Activated naive CD4-positive, alpha-beta T cell treated with anti-CD3 and anti-CD28 coated beads for 36 hours (primary cell): ENCODE data around the gene OSBP2. TPM values are rescaled to one million over a fixed set of nuclear protein-coding genes. Genes with fewer than 3 reads are reported as not detected.

Experiments used
- CTCF ChIA-PET: fragments of 350-600 bp; sonication (Branson Sonifier 250); formaldehyde crosslinking; loops from one replicate; lab custom pipeline; 2021; ENCODE audit warnings: antibody characterized with exemption; lab: Charles Lee
- DNase-seq: peaks from one replicate; pipeline ENCODE4 v3.0.0-alpha.2; 2020
- H3K27ac Mint-ChIP-seq: one replicate; pipeline ENCODE4 v1.8.0; 2021; ENCODE audit warnings: mild to moderate bottlenecking, mixed read lengths
- H3K27me3 Mint-ChIP-seq: one replicate; pipeline ENCODE4 v1.8.0; 2021; ENCODE audit warnings: low read depth, mixed read lengths
- H3K36me3 Mint-ChIP-seq: one replicate; pipeline ENCODE4 v1.8.0; 2021; ENCODE audit warnings: low read depth, mixed read lengths
- H3K4me1 Mint-ChIP-seq: one replicate; pipeline ENCODE4 v1.8.0; 2021; ENCODE audit warnings: low read depth, mixed read lengths
- H3K4me3 Mint-ChIP-seq: one replicate; pipeline ENCODE4 v1.8.0; 2021; ENCODE audit warnings: mild to moderate bottlenecking, moderate library complexity, mixed read lengths
- H3K9me3 Mint-ChIP-seq: one replicate; pipeline ENCODE4 v1.8.0; 2021; ENCODE audit warnings: mixed read lengths
- intact Hi-C: fragments of 100-400 bp; cut with micrococcal nuclease; formaldehyde crosslinking; loops from one replicate; pipeline ENCODE4 v1.15.1; 2023
- total RNA-seq, 2 experiments: library from RNA; stranded (reverse); gene quantifications; one replicate each; pipeline ENCODE4 v1.2.3, GENCODE V29; 2021

The OSBP2 gene
- total RNA-seq, 2 experiments from 2014 or later = 0.81 to 0.89 TPM

DNA sequence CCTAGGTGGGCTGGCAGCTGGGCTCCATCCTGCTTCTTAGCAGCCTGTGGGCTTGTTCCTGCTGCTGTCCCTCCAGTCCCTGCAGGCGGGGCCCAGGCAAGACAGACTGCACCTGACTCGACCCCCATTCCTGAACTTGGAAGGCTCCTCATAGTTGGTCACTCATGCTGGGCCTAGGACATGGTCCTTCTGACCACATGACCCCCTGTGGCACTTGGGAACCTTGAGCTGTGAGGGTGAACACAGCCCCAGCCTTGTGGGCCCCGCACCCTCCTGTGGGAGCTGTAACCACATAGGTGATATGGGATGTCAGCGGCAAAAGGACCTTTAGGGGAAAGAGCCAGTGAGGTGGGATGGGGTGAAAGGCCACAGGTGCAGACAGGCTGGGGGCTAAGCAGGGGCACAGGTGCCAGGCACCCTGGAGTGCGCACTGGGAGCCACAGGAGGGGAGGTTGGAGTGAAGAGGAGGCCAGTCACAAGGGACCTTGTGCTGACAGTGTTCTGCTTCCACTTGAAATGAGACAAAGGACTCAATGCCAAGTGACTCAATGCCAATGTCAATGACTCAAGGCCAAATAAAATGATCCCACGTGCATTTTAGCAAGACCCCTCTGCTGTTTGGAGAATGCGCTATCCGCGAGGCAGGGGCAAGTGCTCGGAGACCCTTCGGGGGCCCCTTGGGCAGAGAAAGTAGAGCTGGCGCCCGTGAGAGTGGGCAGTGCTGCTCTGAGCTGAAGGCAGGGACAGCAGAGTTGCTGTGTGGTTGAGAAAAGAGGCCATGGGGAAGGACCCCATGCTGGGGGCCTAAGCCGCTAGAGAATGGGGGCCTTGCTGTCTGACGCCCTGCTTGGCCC is 183.2 kb downstream of the OSBP2 start:
- no peak for DNase-seq
- Mint-ChIP-seq H3K4me1 (no peaks in the 10 kb centered on the region), H3K36me3 (no peaks in the 10 kb centered on the region), H3K27ac (no peak overlapping the region), H3K27me3 (no peaks in the 10 kb centered on the region), H3K9me3 (no peaks in the 10 kb centered on the region), H3K4me3 (no peak overlapping the region)
- CTCF ChIA-PET = interaction anchor here (0.6 kb wide), 1 partner anchor 394 kb away, joined by 3 read pairs; no protein-coding TSS in a partner anchor
- intact Hi-C loops = no loop called here

DNA sequence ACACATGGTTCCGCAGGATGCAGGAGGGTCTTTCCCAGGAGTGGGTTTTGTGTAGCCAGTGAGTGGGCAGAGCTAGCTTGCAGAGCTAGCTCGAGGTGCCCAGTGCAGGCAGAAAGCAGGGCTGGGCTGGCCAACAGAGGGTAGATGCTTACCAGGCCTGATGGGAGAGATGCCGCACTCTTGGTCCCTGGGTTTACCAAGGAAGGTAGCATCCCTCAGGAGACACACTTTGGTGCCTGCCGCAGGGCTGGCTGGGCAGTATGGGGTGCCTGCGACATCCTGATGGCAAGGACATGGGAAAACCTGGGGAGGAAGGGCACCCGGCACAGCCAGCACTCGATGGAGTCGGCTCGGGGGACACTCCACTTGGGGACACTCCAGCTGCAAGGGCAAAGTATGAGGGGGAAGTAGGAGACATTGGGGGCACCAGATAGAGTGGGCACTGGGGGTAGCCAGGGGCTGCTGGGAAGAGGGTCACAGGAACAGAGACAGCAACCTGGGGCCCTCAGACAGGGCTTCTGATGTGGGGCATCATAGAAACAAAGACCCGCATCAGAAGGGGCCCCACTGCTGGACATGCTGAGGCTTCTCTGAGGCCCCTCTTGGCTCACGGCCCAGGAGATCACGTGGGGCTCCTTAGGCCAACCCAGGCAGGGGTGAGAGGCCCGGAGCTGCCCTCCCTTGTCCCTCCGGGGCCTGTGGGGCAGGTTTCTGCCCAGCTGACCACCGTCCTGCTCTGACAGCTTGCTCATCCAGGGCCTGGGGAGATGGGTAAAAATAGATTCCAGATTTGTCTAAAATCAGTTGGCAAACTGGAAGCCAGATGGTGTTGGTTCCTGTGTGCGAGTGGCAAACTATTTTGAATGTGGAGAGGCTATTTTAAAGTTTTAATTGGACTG is 184.1 kb downstream of the OSBP2 start:
- Mint-ChIP-seq H3K36me3 (no peaks in the 10 kb centered on the region), H3K27ac (no peak overlapping the region), H3K27me3 (no peaks in the 10 kb centered on the region), H3K9me3 (no peaks in the 10 kb centered on the region), H3K4me3 (no peak overlapping the region), H3K4me1 (no peaks in the 10 kb centered on the region)
- CTCF ChIA-PET = no interaction called here
- intact Hi-C loops = no loop called here
- no peak for DNase-seq

DNA sequence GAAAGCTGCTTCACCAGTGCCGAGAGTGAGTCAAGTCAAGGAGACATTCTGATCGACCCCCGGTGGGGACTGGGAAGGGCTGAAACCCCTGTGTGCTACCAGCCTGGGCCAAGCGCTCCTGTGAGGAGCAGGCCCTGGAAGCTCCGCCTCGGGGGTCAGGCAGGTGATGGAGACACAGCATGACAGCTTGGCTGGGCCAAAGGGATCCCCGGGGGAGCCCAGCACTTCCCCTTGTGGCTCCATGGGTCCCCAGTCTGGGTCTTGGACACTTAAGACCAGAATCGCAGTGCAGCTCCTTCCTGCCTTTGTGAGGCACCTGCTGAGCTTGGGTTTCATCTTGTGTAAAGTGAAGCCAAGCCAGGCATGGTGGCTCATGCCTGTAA is 184.7 kb downstream of the OSBP2 start:
- CTCF ChIA-PET = no interaction called here
- Mint-ChIP-seq H3K27me3 (no peaks in the 10 kb centered on the region), H3K9me3 (no peaks in the 10 kb centered on the region), H3K4me1 (no peaks in the 10 kb centered on the region), H3K4me3 (no peak overlapping the region), H3K27ac (no peak overlapping the region), H3K36me3 (no peaks in the 10 kb centered on the region)
- DNase-seq = no peak
- intact Hi-C loops = no loop called here

DNA sequence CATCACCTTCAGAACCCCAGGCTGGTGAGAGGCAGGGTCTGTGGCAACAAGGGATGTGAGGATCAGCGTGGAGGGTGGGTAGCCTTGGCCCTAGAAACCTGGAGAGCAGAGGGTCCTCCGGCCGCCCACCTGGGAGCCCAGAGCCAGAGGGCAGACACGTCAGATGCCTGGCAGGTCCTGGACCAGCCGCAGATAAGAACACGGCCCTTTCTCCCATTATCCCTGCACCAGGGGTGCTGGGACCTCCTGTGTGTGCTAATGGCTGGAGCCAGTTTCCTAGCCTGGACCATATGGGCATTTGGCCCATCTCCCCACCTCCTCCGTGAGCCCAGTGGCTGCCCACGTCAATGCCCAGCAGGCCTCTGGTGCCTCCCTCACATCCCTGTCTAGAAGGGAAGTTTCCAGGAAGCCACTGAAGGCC is 185.5 kb downstream of the OSBP2 start:
- H3K27me3 Mint-ChIP-seq = no peaks in the 10 kb centered on the region
- H3K4me1 Mint-ChIP-seq = no peaks in the 10 kb centered on the region
- DNase-seq = no peak

DNA sequence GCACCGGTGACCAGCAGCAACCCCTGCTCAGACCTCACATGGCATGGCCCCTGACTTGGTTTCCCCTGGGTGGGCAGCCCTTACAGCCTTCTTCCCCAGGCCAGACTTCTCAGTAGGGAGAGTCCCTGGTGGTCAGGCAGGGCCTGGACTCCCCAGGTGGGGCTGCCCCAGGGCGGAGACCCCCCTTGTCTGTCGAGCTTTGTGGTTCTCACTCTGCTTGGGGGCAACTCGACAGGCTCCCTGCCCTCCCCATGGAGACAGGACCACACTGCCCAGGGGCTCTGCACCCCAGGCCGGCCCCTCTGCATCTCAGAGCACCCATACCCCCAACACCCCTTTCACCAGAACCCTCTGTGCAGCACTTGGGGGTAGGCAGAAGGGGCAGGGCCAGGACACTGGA is 186.2 kb downstream of the OSBP2 start:
- Mint-ChIP-seq H3K27me3 (no peaks in the 10 kb centered on the region), H3K36me3 (no peaks in the 10 kb centered on the region), H3K27ac (no peak overlapping the region), H3K4me1 (no peaks in the 10 kb centered on the region), H3K4me3 (no peak overlapping the region), H3K9me3 (no peaks in the 10 kb centered on the region)
- intact Hi-C loops = no loop called here
- no peak for DNase-seq
- CTCF ChIA-PET = no interaction called here

More for the DNA sequence above, 185.5 kb downstream of the OSBP2 start:
- intact Hi-C loops = no loop called here
- H3K9me3 Mint-ChIP-seq = no peaks in the 10 kb centered on the region
- no peaks in the 10 kb centered on the region for H3K36me3 Mint-ChIP-seq
- H3K27ac Mint-ChIP-seq = no peak overlapping the region
- CTCF ChIA-PET = no interaction called here
- no peak overlapping the region for H3K4me3 Mint-ChIP-seq

DNA sequence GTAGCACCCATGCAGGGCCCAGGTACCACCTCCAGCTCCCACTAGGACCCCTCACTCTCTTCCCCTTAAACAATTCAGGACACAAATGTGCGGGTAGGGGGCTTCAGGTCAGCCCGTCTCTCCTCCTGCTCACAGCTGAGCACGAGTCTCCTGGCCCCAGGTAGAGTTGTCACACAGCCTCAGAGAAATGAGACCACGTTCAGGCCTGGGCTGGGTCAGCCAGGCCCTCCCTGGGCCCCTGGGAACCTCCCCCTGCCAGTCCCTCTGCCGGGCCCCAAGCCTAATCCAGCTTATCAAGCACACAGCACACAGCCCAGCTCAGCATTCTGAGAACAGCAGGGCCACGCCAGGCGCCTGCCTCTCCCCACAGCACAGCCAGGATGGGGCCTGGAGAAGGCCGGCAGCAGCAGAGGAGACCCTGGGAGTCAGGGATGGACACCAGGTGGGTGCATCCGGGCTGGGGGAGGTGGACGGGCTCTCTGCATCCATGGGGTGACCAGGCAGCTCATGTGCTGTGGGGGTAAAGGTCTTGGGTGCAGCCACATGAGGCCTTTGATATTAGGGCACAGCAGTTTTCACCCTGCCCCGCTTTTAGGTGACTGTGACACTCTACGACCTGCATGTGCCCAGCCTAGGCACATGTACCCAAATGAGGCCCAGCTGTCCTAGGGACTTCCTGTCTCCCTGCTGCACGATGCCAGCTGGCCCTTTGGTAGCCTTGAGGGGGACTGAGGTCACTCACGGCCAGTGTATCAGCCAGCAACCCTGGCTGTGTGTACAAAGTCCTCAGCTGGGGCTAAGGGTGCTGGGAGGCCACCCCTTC is 186.9 kb downstream of the OSBP2 start:
- H3K4me1 Mint-ChIP-seq = no peaks in the 10 kb centered on the region
- no peaks in the 10 kb centered on the region for H3K27me3 Mint-ChIP-seq
- CTCF ChIA-PET = no interaction called here
- H3K4me3 Mint-ChIP-seq = no peak overlapping the region
- intact Hi-C loops = no loop called here
- no peak overlapping the region for H3K27ac Mint-ChIP-seq
- no peak for DNase-seq
- no peaks in the 10 kb centered on the region for H3K9me3 Mint-ChIP-seq
- H3K36me3 Mint-ChIP-seq = no peaks in the 10 kb centered on the region

DNA sequence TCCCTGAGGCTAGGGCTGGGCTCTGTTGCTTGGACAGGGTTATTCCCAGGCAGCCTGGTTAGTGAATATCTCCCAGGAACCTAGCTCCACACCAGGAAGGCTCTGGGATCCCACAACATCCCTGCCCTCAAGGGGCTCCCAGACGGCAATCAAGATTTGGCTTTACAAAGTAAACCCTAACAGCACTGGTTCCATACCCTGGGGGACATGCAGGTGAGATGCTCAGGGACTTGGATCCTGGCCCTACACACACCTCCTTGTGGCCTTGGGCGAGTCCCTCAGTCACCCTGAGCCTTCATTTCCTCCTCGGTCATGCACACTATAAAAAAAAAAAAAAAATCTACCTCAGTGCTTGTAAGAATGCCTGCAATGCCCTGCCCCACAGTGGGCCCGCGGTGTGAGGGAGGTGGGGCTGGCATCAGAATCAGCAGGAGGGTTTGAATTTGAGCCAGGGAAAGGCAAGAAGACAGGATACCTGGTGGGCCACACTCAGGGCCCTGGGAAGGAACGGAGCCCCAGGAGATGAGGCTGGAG is 187.6 kb downstream of the OSBP2 start:
- no peaks in the 10 kb centered on the region for H3K36me3 Mint-ChIP-seq
- intact Hi-C loops = no loop called here
- DNase-seq = no peak
- H3K27ac Mint-ChIP-seq = no peak overlapping the region
- no peaks in the 10 kb centered on the region for H3K4me1 Mint-ChIP-seq
- CTCF ChIA-PET = no interaction called here
- no peaks in the 10 kb centered on the region for H3K9me3 Mint-ChIP-seq
- H3K27me3 Mint-ChIP-seq = no peaks in the 10 kb centered on the region
- H3K4me3 Mint-ChIP-seq = no peak overlapping the region

DNA sequence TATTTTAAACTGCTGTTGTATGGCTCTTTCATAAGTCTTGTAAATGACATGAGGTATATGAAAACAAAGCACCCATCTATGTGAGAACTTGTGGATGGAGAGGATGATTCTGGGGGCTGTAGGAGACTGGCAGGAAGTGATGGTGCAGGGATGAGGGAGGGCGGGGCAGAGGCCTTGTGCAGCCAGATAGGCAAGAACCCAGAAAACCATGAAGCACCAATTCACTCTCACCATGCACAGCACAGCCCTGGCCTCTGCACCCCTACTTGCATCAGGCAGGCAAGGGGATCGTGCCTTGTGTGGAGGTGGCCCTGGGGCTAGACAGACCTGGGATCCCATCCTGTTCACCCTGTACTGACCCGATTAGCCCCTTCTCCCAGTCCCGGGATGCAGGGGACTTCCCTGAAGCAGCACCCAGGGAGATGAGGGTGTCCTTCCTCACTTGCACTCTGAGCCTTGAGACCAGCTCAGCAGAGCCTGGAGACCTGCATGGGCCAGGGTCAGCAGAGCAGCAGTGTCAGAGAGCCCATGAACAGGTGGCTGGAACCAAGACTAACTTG is 188.4 kb downstream of the OSBP2 start:
- intact Hi-C loops = no loop called here
- no peak overlapping the region for H3K4me3 Mint-ChIP-seq

DNA sequence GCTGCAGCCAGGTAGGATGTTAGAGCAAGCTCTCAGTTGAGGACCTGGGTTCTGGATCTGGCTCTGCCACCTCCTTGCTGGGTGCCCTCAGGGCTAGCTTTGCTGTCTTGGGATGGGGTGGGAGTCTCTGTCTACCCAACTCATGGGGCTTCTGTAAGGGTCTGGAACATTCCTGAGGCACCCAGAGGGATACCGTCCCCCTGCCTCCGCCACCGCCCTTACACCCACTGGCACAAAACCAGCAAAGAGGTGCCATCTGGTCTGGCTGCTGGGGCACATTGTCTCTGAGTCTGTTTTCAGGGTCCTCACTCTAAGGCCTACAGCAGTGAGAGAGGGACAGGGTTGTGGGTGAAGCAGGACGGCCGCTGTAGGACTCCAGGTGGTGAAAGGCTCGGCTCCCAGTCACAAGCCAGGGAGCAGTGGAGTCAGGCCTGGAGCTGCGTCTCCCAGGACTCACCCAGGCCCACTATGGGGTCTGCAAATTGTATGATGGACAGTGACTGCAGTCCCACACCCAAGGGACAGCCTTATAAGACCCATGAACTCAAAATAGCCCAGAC is 189.0 kb downstream of the OSBP2 start:
- CTCF ChIA-PET = no interaction called here
- Mint-ChIP-seq H3K4me1 (no peaks in the 10 kb centered on the region), H3K9me3 (no peaks in the 10 kb centered on the region), H3K27ac (no peak overlapping the region), H3K27me3 (no peaks in the 10 kb centered on the region), H3K36me3 (no peaks in the 10 kb centered on the region), H3K4me3 (no peak overlapping the region)
- intact Hi-C loops = no loop called here
- DNase-seq = no peak

More for the DNA sequence above, 188.4 kb downstream of the OSBP2 start:
- H3K36me3 Mint-ChIP-seq = no peaks in the 10 kb centered on the region
- DNase-seq = no peak
- CTCF ChIA-PET = no interaction called here
- no peak overlapping the region for H3K27ac Mint-ChIP-seq
- no peaks in the 10 kb centered on the region for H3K4me1 Mint-ChIP-seq
- H3K9me3 Mint-ChIP-seq = no peaks in the 10 kb centered on the region
- no peaks in the 10 kb centered on the region for H3K27me3 Mint-ChIP-seq

DNA sequence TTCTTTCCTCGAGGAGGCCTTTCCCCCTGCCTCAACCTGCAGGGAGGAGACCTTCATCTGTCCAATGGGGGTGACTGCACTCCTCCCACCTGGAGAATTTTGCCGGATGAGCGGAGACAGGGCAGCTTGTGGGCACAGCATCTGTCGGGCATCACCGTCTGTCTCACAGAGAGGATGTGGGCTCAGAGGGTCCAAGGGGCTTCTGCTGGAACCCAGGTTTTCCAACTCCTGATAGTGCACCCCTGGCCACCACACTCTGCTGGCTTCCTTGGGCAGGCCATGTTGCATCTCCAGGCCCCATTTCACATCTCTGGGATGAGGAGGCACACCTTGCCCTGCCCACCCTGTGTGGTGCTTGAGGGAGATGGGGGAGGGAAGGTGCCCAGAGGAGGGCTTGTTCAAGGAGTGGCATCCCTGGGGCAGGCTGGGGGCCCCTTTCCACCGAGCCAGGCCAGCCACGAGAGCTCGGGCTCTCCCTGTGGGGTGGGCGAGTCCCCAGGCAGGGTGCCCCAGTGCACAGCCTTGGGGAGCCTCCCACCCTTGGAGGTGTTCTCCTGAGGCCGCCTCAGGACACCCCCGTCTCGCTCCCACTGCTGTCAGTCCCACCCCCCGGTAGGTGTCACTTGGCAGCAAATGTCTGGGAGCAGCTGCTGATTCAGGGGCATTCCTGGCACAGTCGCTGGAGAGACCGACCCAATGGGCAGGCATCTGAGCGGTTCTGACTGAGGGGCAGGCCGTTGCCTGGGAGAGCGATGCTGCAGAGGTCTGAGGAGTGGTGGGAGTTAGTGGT is 189.7 kb downstream of the OSBP2 start:
- Mint-ChIP-seq H3K27ac (no peak overlapping the region), H3K36me3 (no peaks in the 10 kb centered on the region)
- CTCF ChIA-PET = interaction anchor here (0.6 to 0.9 kb wide), 2 partner anchors 87 to 296 kb away, joined by 3 read pairs; no protein-coding TSS in a partner anchor

DNA sequence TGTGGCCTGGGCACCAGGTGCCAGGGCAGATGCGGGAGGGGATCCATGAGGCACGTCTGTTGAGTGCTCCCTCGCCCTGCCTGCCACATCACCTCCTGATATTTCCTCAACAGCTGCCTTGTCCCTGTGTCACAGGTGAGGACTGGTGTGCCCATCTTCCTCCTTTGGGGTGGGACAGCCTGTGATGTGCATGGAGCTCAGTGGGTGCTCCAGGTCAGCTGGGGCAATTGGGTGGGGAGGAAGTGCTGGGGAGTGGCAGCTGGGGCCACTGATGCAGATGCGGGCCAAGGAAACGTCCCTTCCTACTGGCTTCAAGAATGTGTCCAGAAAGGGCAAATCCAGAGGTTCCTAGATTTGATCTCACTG is 190.3 kb downstream of the OSBP2 start:
- Mint-ChIP-seq H3K4me3 (no peak overlapping the region), H3K4me1 (no peaks in the 10 kb centered on the region), H3K36me3 (no peaks in the 10 kb centered on the region), H3K9me3 (no peaks in the 10 kb centered on the region), H3K27me3 (no peaks in the 10 kb centered on the region), H3K27ac (no peak overlapping the region)
- intact Hi-C loops = no loop called here
- no peak for DNase-seq
- CTCF ChIA-PET = interaction anchor here (0.9 kb wide), 1 partner anchor 87 kb away, joined by 3 read pairs; no protein-coding TSS in a partner anchor

More for the DNA sequence above, 189.7 kb downstream of the OSBP2 start:
- Mint-ChIP-seq H3K4me1 (no peaks in the 10 kb centered on the region), H3K27me3 (no peaks in the 10 kb centered on the region), H3K4me3 (no peak overlapping the region), H3K9me3 (no peaks in the 10 kb centered on the region)
- DNase-seq = no peak
- intact Hi-C loops = no loop called here
